ENCODE data around the gene ZNF283. TPM values are rescaled to one million over a fixed set of nuclear protein-coding genes. Genes with fewer than 3 reads are reported as not detected.

Gene ZNF283
- total and polyA plus RNA-seq, 9 of the 15 experiments (the other 6 are each of a cell fraction or from before 2014, with no cell fraction given), result 6.0 to 19.5 (median 9.8) TPM

- Histone ChIP-seq H2AFZ (ENCODE audit: low read depth, low read length) (no peak overlapping the region), H3K27ac (ENCODE audit: extremely low read depth, low read depth, low read length) (no peak overlapping the region), H3K27me3 (ENCODE audit: control insufficient read depth in 2 of 2, insufficient read depth in 2 of 2, low read length in 2 of 2) (no peaks in the 10 kb centered on the region), H3K9me1 (ENCODE audit: control insufficient read depth, insufficient read depth, low read length) (no peaks in the 10 kb centered on the region), H3K9ac (ENCODE audit: insufficient read depth in 1 of 2, low read depth in 2 of 2, low read length in 2 of 2) (no peak overlapping the region), H3K36me3 (ENCODE audit: control insufficient read depth, insufficient read depth, low read length) (no peaks in the 10 kb centered on the region), H3K4me3 (no peak overlapping the region), H4K20me1 (replicated peaks; ENCODE audit: control insufficient read depth, insufficient read depth, low read length) (no peaks in the 10 kb centered on the region), H3K9me3 (replicated peaks; ENCODE audit: control insufficient read depth, insufficient read depth, low read depth, low read length) (no peaks in the 10 kb centered on the region), H3K79me2 (ENCODE audit: control insufficient read depth, insufficient read depth, low read length) (no peaks in the 10 kb centered on the region), H3K4me2 (ENCODE audit: insufficient read depth, low read length) (no peak overlapping the region), H3K4me1 (replicated peaks in 1 of 2; ENCODE audit: control insufficient read depth in 2 of 2, insufficient read depth in 2 of 2, low read length in 2 of 2) (no peaks in the 10 kb centered on the region; a peak in 2 of 5 replicates)
- no TSS peak for BruUV-seq (replicated peaks)
- FAIRE-seq, result no peak
- POLR2A ChIA-PET, result interaction anchor here (0.8 kb wide), 1 partner anchor 212 kb away, joined by 3 read pairs; no protein-coding TSS in a partner anchor
- TF ChIP-seq DACH1 (IDR thresholded peaks at IDR 0.05; ENCODE audit: partially characterized antibody), result peak; percentile 78
- TF ChIP-seq ZNF280A (IDR thresholded peaks at IDR 0.05; ENCODE audit: low read depth, partially characterized antibody), result no peak
- intact Hi-C loops (cut with micrococcal nuclease), result no loop called here
- no peak for ATAC-seq
- in situ Hi-C loops (cut with MboI), result no loop called here
- WGBS (ENCODE audit: insufficient coverage, low coverage, missing lambda C conversion rate), result 13% methylated on average over 1 of the region's 1 CpG
- DNase-seq (ENCODE audit: extremely low read depth in 1 of 4, low spot score in 3 of 4), result no peak
- CTCF ChIA-PET (ENCODE audit: low intra/inter-chr PET ratio), result no interaction called here
Observed at GRCh38 chr19:43812259-43812658, 14.9 kb upstream of the ZNF283 start.

- no peaks in the 10 kb centered on the region for H3K27me3 ChIP-seq (ENCODE audit: control insufficient read depth in 2 of 2, insufficient read depth in 2 of 2, low read length in 2 of 2)
- no peak overlapping the region for H3K27ac ChIP-seq (ENCODE audit: extremely low read depth, low read depth, low read length)
- peak in 1 of 4 experiments; percentile 21 for DNase-seq (ENCODE audit: extremely low read depth in 1 of 4, low spot score in 3 of 4)
- intact Hi-C loops (cut with micrococcal nuclease), result no loop called here
- peak overlapping the region; percentile 40; the same call in 1 of the 2 replicates for H2AFZ ChIP-seq (ENCODE audit: low read depth, low read length)
- H3K36me3 ChIP-seq (ENCODE audit: control insufficient read depth, insufficient read depth, low read length), result no peaks in the 10 kb centered on the region
- ATAC-seq, result no peak
- H4K20me1 ChIP-seq (replicated peaks; ENCODE audit: control insufficient read depth, insufficient read depth, low read length), result no peaks in the 10 kb centered on the region
- no TSS peak for BruUV-seq (replicated peaks)
- FAIRE-seq, result no peak
- no peaks in the 10 kb centered on the region for H3K9me1 ChIP-seq (ENCODE audit: control insufficient read depth, insufficient read depth, low read length)
- H3K9me3 ChIP-seq (replicated peaks; ENCODE audit: control insufficient read depth, insufficient read depth, low read depth, low read length), result no peaks in the 10 kb centered on the region
- in situ Hi-C loops (cut with MboI), result no loop called here
- CTCF ChIA-PET (ENCODE audit: low intra/inter-chr PET ratio), result no interaction called here
- no peak overlapping the region for H3K4me3 ChIP-seq
- no peaks in the 10 kb centered on the region; a peak in 2 of 5 replicates for H3K4me1 ChIP-seq (replicated peaks in 1 of 2; ENCODE audit: control insufficient read depth in 2 of 2, insufficient read depth in 2 of 2, low read length in 2 of 2)
- WGBS (ENCODE audit: insufficient coverage, low coverage, missing lambda C conversion rate), result 12% methylated on average over 6 of the region's 6 CpGs
- H3K79me2 ChIP-seq (ENCODE audit: control insufficient read depth, insufficient read depth, low read length), result no peaks in the 10 kb centered on the region
- POLR2A ChIA-PET, result interaction anchor here (0.8 kb wide), 1 partner anchor 212 kb away, joined by 3 read pairs; no protein-coding TSS in a partner anchor
- no peak overlapping the region for H3K9ac ChIP-seq (ENCODE audit: insufficient read depth in 1 of 2, low read depth in 2 of 2, low read length in 2 of 2)
- no peak overlapping the region for H3K4me2 ChIP-seq (ENCODE audit: insufficient read depth, low read length)
- TF ChIP-seq BMI1 (IDR thresholded peaks at IDR 0.05; ENCODE audit: low read length) (no peak), HOXB6 (CRISPR knock-in tag; IDR thresholded peaks at IDR 0.05; ENCODE audit: borderline replicate concordance) (no peak), ZNF175 (CRISPR knock-in tag; IDR thresholded peaks at IDR 0.05; ENCODE audit: low read depth) (no peak), PKNOX1 (IDR thresholded peaks at IDR 0.05) (peak; percentile 60), SIX5 (IDR thresholded peaks at IDR 0.05; ENCODE audit: borderline replicate concordance in 1 of 2, insufficient read depth in 1 of 2, low read depth in 1 of 2, low read length in 2 of 2) (no peak), RBM22 (IDR thresholded peaks at IDR 0.05; ENCODE audit: low read depth, low read length, poor library complexity, severe bottlenecking) (no peak)
Observed at GRCh38 chr19:43812688-43813087, 14.4 kb upstream of the ZNF283 start.

All from K562 (cell line).